ENCODE measurements around the gene SAMSN1. TPM values are rescaled to one million over a fixed set of nuclear protein-coding genes. Genes with fewer than 3 reads are reported as not detected.

SAMSN1 gene
- not detected in 2 replicates for total RNA-seq (2014; rRNA removed; shearing (Covaris generic))
- total RNA-seq (2022): 2.8 and 4.1 TPM in 2 replicates
- percentile 37 among the genes with signal in this experiment for Bru-seq, nascent RNA
- BruChase-seq, experiment 1, labeled RNA remaining after a 6-hour chase: percentile 21 among the genes with signal in this experiment
- percentile 26 among the genes with signal in this experiment for BruChase-seq, experiment 2, labeled RNA remaining after a 2-hour chase
- long read RNA-seq, transcript SAMSN1-204 (8 exons, 1,888 nt): major isoform, 9 of 10 reads
- long read RNA-seq, partial matches to known transcripts: 0 of 10 reads
- long read RNA-seq, other reads (novel, unspliced or antisense): 0 of 10 reads

DNA sequence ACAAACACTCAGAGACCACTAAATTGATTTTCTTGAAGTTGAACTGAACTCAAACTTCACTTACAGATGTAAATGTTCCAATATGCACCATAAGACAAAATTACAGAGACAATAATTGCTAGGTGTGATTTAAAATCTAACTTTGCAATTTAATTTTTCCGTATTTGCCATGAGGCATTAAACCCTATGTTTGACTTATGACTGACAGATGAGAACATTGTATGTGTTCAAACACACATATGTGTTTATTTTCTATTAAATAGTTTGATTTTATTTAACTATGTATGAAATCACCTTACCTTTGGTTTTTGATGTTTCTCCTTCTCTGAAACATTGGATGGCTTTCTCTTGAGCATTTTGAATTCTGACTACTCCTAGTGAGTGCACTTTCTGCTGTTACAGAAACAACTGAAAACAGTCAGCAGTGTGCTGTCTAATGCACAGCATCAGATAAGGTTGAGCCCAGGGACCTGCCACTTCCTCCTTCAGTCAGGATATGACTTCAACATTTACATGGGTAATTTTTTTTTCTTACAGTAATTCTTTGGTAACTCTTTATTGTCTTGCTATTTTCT, at the start of gene SAMSN1:
Gene SAMSN1, minus strand, starts transcription at position 410 of the 575 bp plus-strand sequence. Its CDS starts 54 bp downstream, at position 356.
- no peaks in the 10 kb centered on the region for H3K36me3 ChIP-seq (ENCODE audit: insufficient read depth, low read length)
- DNase-seq (ENCODE audit: low spot score): no peak
- ChIA-PET POLR2A (interaction anchor here (0.6 to 1.6 kb wide), 5 partner anchors 9 to 189 kb away, joined by 3 to 5 read pairs (median 4); no protein-coding TSS in a partner anchor), CTCF (ENCODE audit: unreplicated experiment) (no interaction called here)
- no peak within 1 kb of the TSS for H3K4me3 ChIP-seq (ENCODE audit: low read depth, low read length, poor library complexity, severe bottlenecking)
- H3K4me2 ChIP-seq (ENCODE audit: low read length): peak within 1 kb of the TSS; percentile 19; the same call in 1 of the 2 replicates
- intact Hi-C loops (cut with micrococcal nuclease; ENCODE audit: unreplicated experiment): loop anchor here (5.0 kb wide), 1 partner anchor 141 kb away; no protein-coding TSS in a partner anchor
- no peaks in the 10 kb centered on the region for H3K4me1 ChIP-seq (ENCODE audit: insufficient read depth, low read length, poor library complexity, severe bottlenecking)
- H3K9me3 ChIP-seq (ENCODE audit: low read length): no peaks in the 10 kb centered on the region
- no TSS peak for BruUV-seq (replicated peaks)
- H3K9me2 ChIP-seq (ENCODE audit: insufficient read depth, low read length): no peaks in the 10 kb centered on the region
- no peaks in the 10 kb centered on the region for H4K20me1 ChIP-seq (ENCODE audit: insufficient read depth, low read length)
- H3K79me2 ChIP-seq (ENCODE audit: insufficient read depth, low read depth, low read length): no peaks in the 10 kb centered on the region
- no peak within 1 kb of the TSS for H3K27ac ChIP-seq (ENCODE audit: low read depth, low read length, poor library complexity, severe bottlenecking)
- no peak within 1 kb of the TSS for H2AFZ ChIP-seq (ENCODE audit: low read length)
- no peak for TF ChIP-seq EZH2phosphoT487 (IDR thresholded peaks at IDR 0.05; ENCODE audit: borderline replicate concordance, low read depth, low read length)
- TF ChIP-seq, protein P1, sequence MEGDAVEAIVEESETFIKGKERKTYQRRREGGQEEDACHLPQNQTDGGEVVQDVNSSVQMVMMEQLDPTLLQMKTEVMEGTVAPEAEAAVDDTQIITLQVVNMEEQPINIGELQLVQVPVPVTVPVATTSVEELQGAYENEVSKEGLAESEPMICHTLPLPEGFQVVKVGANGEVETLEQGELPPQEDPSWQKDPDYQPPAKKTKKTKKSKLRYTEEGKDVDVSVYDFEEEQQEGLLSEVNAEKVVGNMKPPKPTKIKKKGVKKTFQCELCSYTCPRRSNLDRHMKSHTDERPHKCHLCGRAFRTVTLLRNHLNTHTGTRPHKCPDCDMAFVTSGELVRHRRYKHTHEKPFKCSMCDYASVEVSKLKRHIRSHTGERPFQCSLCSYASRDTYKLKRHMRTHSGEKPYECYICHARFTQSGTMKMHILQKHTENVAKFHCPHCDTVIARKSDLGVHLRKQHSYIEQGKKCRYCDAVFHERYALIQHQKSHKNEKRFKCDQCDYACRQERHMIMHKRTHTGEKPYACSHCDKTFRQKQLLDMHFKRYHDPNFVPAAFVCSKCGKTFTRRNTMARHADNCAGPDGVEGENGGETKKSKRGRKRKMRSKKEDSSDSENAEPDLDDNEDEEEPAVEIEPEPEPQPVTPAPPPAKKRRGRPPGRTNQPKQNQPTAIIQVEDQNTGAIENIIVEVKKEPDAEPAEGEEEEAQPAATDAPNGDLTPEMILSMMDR (conservative IDR thresholded peaks at IDR 0.05; ENCODE audit: low read length): no peak

DNA sequence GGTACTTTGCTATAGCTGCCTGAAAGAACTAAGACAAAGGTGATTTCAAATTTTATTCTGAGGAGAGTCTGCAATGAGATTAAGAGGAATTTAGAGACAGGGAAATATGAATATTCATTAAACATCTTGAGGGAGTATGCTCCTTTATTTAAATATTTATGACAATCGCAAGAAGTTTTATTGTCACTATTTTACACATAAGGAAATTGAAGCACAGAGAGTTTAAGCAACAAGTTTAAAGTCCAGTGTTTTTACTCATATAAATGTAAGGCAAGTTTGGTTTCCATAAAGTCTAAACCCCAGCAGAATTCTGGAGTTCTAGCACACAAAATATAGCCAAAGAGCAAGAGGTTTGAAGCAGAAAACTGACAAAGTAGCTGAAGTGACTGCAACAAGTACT, 49.3 kb upstream of the SAMSN1 start:
- Histone ChIP-seq H3K36me3 (ENCODE audit: insufficient read depth, low read length) (no peaks in the 10 kb centered on the region), H3K27ac (ENCODE audit: low read depth, low read length, poor library complexity, severe bottlenecking) (no peak overlapping the region), H4K20me1 (ENCODE audit: insufficient read depth, low read length) (no peaks in the 10 kb centered on the region), H3K79me2 (ENCODE audit: insufficient read depth, low read depth, low read length) (no peaks in the 10 kb centered on the region), H2AFZ (ENCODE audit: low read length) (no peak overlapping the region), H3K9me2 (ENCODE audit: insufficient read depth, low read length) (no peaks in the 10 kb centered on the region), H3K4me3 (ENCODE audit: low read depth, low read length, poor library complexity, severe bottlenecking) (no peak overlapping the region), H3K9me3 (ENCODE audit: low read length) (no peaks in the 10 kb centered on the region), H3K4me1 (ENCODE audit: insufficient read depth, low read length, poor library complexity, severe bottlenecking) (no peaks in the 10 kb centered on the region), H3K4me2 (ENCODE audit: low read length) (no peak overlapping the region)
- intact Hi-C loops (cut with micrococcal nuclease; ENCODE audit: unreplicated experiment): no loop called here
- BruUV-seq (replicated peaks): no TSS peak
- no peak for DNase-seq (ENCODE audit: low spot score)
- ChIA-PET CTCF (ENCODE audit: unreplicated experiment) (no interaction called here), POLR2A (interaction anchor here (0.9 kb wide), 1 partner anchor 9 kb away, joined by 3 read pairs; no protein-coding TSS in a partner anchor)
- TF ChIP-seq, protein P1 (conservative IDR thresholded peaks at IDR 0.05; ENCODE audit: low read length): no peak
- no peak for TF ChIP-seq EZH2phosphoT487 (IDR thresholded peaks at IDR 0.05; ENCODE audit: borderline replicate concordance, low read depth, low read length)

DNA sequence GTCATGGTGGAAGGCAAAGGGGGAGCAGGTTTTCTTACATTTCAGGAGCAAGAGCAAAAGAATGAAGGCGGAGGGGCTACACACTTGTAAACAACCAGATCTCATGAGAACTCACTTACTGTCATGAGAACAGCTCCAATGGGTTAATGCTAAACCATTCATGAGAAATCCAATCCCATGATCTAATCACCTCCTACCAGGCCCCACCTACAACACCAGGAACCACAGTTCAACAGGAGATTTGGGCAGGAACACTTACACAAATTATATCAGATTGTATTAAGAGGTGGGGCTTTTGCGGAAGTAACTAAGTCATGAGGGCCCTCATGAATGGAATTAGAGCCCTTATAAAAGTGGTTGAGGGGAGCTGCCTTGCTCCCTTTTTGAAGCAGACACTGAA, 48.9 kb upstream of the SAMSN1 start:
- intact Hi-C loops (cut with micrococcal nuclease; ENCODE audit: unreplicated experiment): no loop called here
- ChIA-PET POLR2A (interaction anchor here (0.9 kb wide), 1 partner anchor 8 kb away, joined by 3 read pairs; no protein-coding TSS in a partner anchor), CTCF (ENCODE audit: unreplicated experiment) (no interaction called here)
- TF ChIP-seq, protein P1 (conservative IDR thresholded peaks at IDR 0.05; ENCODE audit: low read length): no peak
- TF ChIP-seq EZH2phosphoT487 (IDR thresholded peaks at IDR 0.05; ENCODE audit: borderline replicate concordance, low read depth, low read length): no peak
- Histone ChIP-seq H3K79me2 (ENCODE audit: insufficient read depth, low read depth, low read length) (no peaks in the 10 kb centered on the region), H3K9me2 (ENCODE audit: insufficient read depth, low read length) (no peaks in the 10 kb centered on the region), H3K4me3 (ENCODE audit: low read depth, low read length, poor library complexity, severe bottlenecking) (no peak overlapping the region), H3K27ac (ENCODE audit: low read depth, low read length, poor library complexity, severe bottlenecking) (no peak overlapping the region), H3K4me1 (ENCODE audit: insufficient read depth, low read length, poor library complexity, severe bottlenecking) (no peaks in the 10 kb centered on the region), H3K9me3 (ENCODE audit: low read length) (no peaks in the 10 kb centered on the region), H2AFZ (ENCODE audit: low read length) (no peak overlapping the region), H3K36me3 (ENCODE audit: insufficient read depth, low read length) (no peaks in the 10 kb centered on the region), H3K4me2 (ENCODE audit: low read length) (no peak overlapping the region), H4K20me1 (ENCODE audit: insufficient read depth, low read length) (no peaks in the 10 kb centered on the region)
- no peak for DNase-seq (ENCODE audit: low spot score)
- BruUV-seq (replicated peaks): no TSS peak

All from OCI-LY7 (cell line).